Calu3 (cell line): Measurements from ENCODE around the gene MRGPRF. TPM values are rescaled to one million over a fixed set of nuclear protein-coding genes. Genes with fewer than 3 reads are reported as not detected.

Experiments
- BruUV-seq: library from RNA; stranded (reverse); fragments of 400-500 nt; replicated peaks from 2 replicates; lab custom pipeline; 2021; lab: Mats Ljungman, UMichigan
- CTCF ChIA-PET: fragments of 300-600 bp; sonication (Branson Sonifier 250); formaldehyde crosslinking; loops from one replicate; lab custom pipeline; 2022; ENCODE audit warnings: antibody characterized with exemption; lab: Charles Lee
- DNase-seq: peaks from one replicate; pipeline ENCODE4 v3.0.0; 2022
- H3K27ac Mint-ChIP-seq: one replicate; pipeline ENCODE4 v1.8.0; 2022; ENCODE audit warnings: mixed read lengths; ENCODE audit not compliant: unreplicated experiment
- H3K27me3 Mint-ChIP-seq: one replicate; pipeline ENCODE4 v1.8.0; 2022; ENCODE audit warnings: mixed read lengths; ENCODE audit not compliant: unreplicated experiment
- H3K36me3 Mint-ChIP-seq: one replicate; pipeline ENCODE4 v1.8.0; 2022; ENCODE audit warnings: mild to moderate bottlenecking, moderate library complexity, mixed read lengths; ENCODE audit not compliant: insufficient read depth, unreplicated experiment
- H3K4me1 Mint-ChIP-seq: one replicate; pipeline ENCODE4 v1.8.0; 2022; ENCODE audit warnings: mild to moderate bottlenecking, low read depth, mixed read lengths; ENCODE audit not compliant: unreplicated experiment
- H3K4me3 Mint-ChIP-seq: one replicate; pipeline ENCODE4 v1.8.0; 2022; ENCODE audit warnings: mild to moderate bottlenecking, low read depth, moderate library complexity, mixed read lengths; ENCODE audit not compliant: unreplicated experiment
- H3K9me3 Mint-ChIP-seq: one replicate; pipeline ENCODE4 v1.8.0; 2022; ENCODE audit warnings: low read depth, mixed read lengths; ENCODE audit not compliant: unreplicated experiment
- intact Hi-C: fragments of 100-400 bp; cut with micrococcal nuclease; formaldehyde crosslinking; loops from one replicate; pipeline ENCODE4 v1.10.0; 2022; ENCODE audit not compliant: unreplicated experiment
- total RNA-seq: library from RNA; stranded (reverse); gene quantifications from 2 replicates; pipeline ENCODE4 v1.2.3, GENCODE V29; 2022
- TF ChIP-seq, protein P1 (sequence below): fragments of 200-600 bp; IDR thresholded peaks from one replicate; pipeline ENCODE4 v1.8.0; 2022; ENCODE audit warnings: antibody characterized with exemption; ENCODE audit not compliant: unreplicated experiment

The MRGPRF gene
- total RNA-seq, 1 experiment from 2014 or later, result 0.14 TPM

DNA sequence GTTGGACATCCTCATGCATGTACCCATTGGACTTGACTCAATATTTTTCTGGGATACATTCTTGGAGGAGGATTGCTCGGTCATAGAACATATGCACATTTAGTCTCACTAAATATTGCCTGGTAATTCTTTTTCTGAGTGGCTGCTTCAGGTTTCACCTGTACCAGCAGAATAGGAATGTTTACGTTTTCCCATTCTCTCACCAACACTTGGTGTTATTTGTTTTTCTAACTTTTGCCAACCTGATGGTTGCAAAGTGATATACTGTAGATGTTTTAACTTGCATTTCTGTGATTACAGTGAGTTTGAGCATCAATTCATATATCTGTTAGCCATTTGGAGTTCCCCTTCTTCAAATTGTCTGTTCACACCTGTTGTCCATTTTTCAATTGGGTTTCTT lies 30.9 kb downstream of the MRGPRF start:
- TF ChIP-seq, protein P1, sequence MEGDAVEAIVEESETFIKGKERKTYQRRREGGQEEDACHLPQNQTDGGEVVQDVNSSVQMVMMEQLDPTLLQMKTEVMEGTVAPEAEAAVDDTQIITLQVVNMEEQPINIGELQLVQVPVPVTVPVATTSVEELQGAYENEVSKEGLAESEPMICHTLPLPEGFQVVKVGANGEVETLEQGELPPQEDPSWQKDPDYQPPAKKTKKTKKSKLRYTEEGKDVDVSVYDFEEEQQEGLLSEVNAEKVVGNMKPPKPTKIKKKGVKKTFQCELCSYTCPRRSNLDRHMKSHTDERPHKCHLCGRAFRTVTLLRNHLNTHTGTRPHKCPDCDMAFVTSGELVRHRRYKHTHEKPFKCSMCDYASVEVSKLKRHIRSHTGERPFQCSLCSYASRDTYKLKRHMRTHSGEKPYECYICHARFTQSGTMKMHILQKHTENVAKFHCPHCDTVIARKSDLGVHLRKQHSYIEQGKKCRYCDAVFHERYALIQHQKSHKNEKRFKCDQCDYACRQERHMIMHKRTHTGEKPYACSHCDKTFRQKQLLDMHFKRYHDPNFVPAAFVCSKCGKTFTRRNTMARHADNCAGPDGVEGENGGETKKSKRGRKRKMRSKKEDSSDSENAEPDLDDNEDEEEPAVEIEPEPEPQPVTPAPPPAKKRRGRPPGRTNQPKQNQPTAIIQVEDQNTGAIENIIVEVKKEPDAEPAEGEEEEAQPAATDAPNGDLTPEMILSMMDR, result no peak
- CTCF ChIA-PET, result no interaction called here
- H3K9me3 Mint-ChIP-seq, result peaks cover 6% of the 10 kb centered on the region
- no peak overlapping the region for H3K27ac Mint-ChIP-seq
- H3K27me3 Mint-ChIP-seq, result peaks cover 49% of the 10 kb centered on the region
- DNase-seq, result no peak
- no peaks in the 10 kb centered on the region for H3K4me1 Mint-ChIP-seq
- no TSS peak for BruUV-seq
- intact Hi-C loops, result no loop called here
- H3K36me3 Mint-ChIP-seq, result no peaks in the 10 kb centered on the region
- no peak overlapping the region for H3K4me3 Mint-ChIP-seq

DNA sequence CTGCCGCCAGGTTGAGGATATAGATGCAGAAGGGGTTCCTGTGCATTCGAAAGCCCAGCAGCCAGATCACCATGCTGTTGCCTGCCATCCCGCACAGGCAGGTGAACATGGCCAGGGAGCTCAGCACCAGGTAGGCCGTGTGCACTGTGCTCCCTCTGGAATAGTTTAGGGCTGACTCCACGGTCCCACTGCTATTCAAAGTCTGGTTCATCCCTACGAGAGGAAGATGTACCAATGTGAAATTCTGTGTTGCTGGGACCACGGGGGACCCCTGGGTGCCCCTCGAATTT lies 32.3 kb downstream of the MRGPRF start, which contains the start of gene MRGPRD:
MRGPRD (minus strand) TSS at position 211 of the 290 bp plus-strand sequence; CDS start at position 211, 0 bp downstream.
- CTCF ChIA-PET, result interaction anchor here (0.5 kb wide), 1 partner anchor 286 kb away, joined by 3 read pairs; no protein-coding TSS in a partner anchor
- no TSS peak for BruUV-seq
- Mint-ChIP-seq H3K27ac (no peak within 1 kb of the TSS), H3K4me3 (no peak within 1 kb of the TSS), H3K36me3 (no peaks in the 10 kb centered on the region), H3K27me3 (peaks cover 49% of the 10 kb centered on the region), H3K9me3 (peaks cover 3% of the 10 kb centered on the region), H3K4me1 (no peaks in the 10 kb centered on the region)
- intact Hi-C loops, result no loop called here
- TF ChIP-seq, protein P1, result no peak
- DNase-seq, result no peak

DNA sequence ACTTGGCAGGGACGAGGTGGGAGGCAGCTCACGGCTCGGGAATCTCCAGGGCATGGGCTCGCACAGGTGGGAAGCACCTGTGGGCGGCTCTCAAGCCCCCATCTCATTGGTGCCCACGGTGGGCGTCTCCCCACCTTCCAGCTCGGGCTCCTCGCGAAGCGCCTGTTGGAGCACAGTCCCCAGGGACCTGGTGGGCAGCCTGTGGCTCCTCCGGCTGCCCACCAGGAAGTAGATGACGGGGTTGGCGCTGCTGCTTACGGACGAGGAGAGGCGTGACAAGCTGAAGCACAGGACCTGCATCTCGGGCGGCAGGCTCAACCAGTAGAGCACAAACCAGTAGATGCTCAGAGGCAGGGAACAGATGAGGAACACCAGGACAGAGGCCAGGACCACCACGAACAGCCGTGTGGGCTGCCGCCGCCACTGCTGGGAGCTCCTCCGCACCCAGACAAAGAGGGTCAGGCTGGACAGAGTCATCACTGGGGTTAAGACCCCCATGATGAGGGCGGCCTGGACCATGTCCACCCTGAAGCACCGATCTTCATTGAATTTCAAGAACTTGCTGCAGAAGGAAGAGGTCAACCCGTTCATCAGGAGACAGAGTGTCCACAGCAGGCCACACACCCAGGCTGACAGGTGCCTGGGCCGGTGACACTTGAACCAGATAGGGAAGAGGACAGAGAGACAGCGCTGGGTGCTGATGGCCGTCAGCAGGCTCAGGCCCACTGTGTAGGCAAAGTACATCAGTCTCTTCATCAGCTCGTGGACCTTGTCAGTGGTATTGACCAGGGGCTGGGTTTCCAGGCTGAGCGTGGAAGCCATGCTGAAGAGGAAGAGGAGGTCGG lies 32.9 kb downstream of the MRGPRF start:
- no TSS peak for BruUV-seq
- no peak overlapping the region for H3K4me3 Mint-ChIP-seq
- peaks cover 49% of the 10 kb centered on the region for H3K27me3 Mint-ChIP-seq
- CTCF ChIA-PET, result no interaction called here
- no peak overlapping the region for H3K27ac Mint-ChIP-seq
- no peaks in the 10 kb centered on the region for H3K4me1 Mint-ChIP-seq
- H3K9me3 Mint-ChIP-seq, result peaks cover 3% of the 10 kb centered on the region
- TF ChIP-seq, protein P1, result no peak
- H3K36me3 Mint-ChIP-seq, result no peaks in the 10 kb centered on the region
- DNase-seq, result no peak
- intact Hi-C loops, result no loop called here

DNA sequence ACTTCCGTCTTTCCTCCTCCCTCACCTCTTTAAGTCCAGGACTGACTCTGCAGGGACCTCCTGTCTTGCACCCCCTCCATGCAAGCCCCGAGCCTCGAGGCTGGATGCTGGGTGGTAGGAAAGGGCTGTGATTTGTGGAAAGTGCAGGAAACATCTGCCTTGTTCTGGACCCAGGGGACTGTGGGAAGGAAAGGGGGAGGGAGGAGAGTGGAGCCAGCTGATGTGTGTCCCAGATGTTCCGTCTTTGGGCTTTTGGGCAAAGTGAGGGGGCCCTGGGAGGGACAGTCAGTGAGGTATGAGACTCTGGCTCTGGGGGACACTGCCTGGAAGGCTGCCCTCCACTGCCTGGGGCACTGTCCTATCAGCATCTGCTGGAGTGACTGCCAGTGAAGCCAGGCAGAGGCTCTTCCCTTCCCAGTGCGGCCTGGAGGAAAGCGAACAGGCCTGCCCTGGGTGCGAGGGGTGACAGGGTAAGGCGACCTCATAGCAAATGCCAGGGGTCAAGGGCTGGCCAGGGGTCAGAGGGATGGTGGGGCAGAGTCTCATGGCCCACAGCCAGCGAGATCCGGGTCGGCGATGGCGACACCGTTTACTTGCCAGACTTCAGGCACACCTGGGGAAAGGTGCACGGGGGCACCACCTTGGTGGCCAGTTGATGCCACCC lies 34.0 kb downstream of the MRGPRF start:
- no peak for DNase-seq
- Mint-ChIP-seq H3K4me3 (no peak overlapping the region), H3K27me3 (peaks cover 49% of the 10 kb centered on the region), H3K27ac (no peak overlapping the region), H3K9me3 (peaks cover 3% of the 10 kb centered on the region), H3K4me1 (no peaks in the 10 kb centered on the region), H3K36me3 (no peaks in the 10 kb centered on the region)
- TF ChIP-seq, protein P1, result no peak
- intact Hi-C loops, result no loop called here
- no TSS peak for BruUV-seq
- CTCF ChIA-PET, result no interaction called here
